GM12801 (cell line): Measurements from ENCODE around the gene PLK5.

Experiments
- CTCF ChIP-seq: IDR thresholded peaks from one replicate; pipeline ENCODE4 v1.5.1; 2011; ENCODE audit warnings: control low read depth; ENCODE audit not compliant: insufficient read length; ENCODE audit errors: extremely low read depth

The PLK5 gene

GRCh38 chr19:1522061-1522460 lies 1.8 kb upstream of the PLK5 start:
- TF ChIP-seq CTCF = no peak

- TF ChIP-seq CTCF = no peak
These were observed 1.0 kb upstream of the PLK5 start for GRCh38 chr19:1522838-1523237.

- no peak for TF ChIP-seq CTCF
These were observed 552 bp downstream of the PLK5 start for GRCh38 chr19:1524287-1524971.

- TF ChIP-seq CTCF = no peak
These were observed 1.1 kb downstream of the PLK5 start for GRCh38 chr19:1524972-1525325.

- TF ChIP-seq CTCF = no peak
These were observed 1.5 kb downstream of the PLK5 start for GRCh38 chr19:1525343-1525742.

GRCh38 chr19:1526066-1526778 lies 2.3 kb downstream of the PLK5 start:
- TF ChIP-seq CTCF = no peak

GRCh38 chr19:1526979-1527649 lies 3.2 kb downstream of the PLK5 start:
- no peak for TF ChIP-seq CTCF
